Astrocyte (in vitro differentiated cells and primary cell): ENCODE results near the gene RND2.
"Not testable (repeated sequence)": the region's sequence is repeated elsewhere in the genome, so short reads cannot be mapped to it uniquely, and the experiment has no call there.

Source experiments
- EZH2 ChIP-seq: IDR thresholded peaks from 2 replicates; pipeline ENCODE4 v1.6.1; 2012; ENCODE audit warnings: mild to moderate bottlenecking, low read length, inconsistent platforms; ENCODE audit not compliant: insufficient read depth
- TF ChIP-seq, protein P1 (sequence below): IDR thresholded peaks from 2 replicates; pipeline ENCODE4 v1.5.1; 2011; ENCODE audit warnings: low read depth, mild to moderate bottlenecking, inconsistent platforms, low read length, moderate library complexity; ENCODE audit not compliant: insufficient read depth

GRCh38 chr17:43053008-43053407 is 28.0 kb downstream of the RND2 start:
- TF ChIP-seq, protein P1, sequence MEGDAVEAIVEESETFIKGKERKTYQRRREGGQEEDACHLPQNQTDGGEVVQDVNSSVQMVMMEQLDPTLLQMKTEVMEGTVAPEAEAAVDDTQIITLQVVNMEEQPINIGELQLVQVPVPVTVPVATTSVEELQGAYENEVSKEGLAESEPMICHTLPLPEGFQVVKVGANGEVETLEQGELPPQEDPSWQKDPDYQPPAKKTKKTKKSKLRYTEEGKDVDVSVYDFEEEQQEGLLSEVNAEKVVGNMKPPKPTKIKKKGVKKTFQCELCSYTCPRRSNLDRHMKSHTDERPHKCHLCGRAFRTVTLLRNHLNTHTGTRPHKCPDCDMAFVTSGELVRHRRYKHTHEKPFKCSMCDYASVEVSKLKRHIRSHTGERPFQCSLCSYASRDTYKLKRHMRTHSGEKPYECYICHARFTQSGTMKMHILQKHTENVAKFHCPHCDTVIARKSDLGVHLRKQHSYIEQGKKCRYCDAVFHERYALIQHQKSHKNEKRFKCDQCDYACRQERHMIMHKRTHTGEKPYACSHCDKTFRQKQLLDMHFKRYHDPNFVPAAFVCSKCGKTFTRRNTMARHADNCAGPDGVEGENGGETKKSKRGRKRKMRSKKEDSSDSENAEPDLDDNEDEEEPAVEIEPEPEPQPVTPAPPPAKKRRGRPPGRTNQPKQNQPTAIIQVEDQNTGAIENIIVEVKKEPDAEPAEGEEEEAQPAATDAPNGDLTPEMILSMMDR, result not testable (repeated sequence)
- not testable (repeated sequence) for TF ChIP-seq EZH2
